NCI-H2171 treated with DMSO at 0.1 percent for 48 hours (cell line): ENCODE results near the gene TKFC.

Experiments
- DNase-seq: peaks from one replicate; lab custom pipeline; 2025; lab: John Stamatoyannopoulos, UW

TKFC gene

GRCh38 chr11:61345170-61345610 is 12.2 kb downstream of the TKFC start:
- DNase-seq, result peak; percentile 56

- no peak for DNase-seq
Observed at GRCh38 chr11:61345954-61346843, 13.2 kb downstream of the TKFC start.

DNA sequence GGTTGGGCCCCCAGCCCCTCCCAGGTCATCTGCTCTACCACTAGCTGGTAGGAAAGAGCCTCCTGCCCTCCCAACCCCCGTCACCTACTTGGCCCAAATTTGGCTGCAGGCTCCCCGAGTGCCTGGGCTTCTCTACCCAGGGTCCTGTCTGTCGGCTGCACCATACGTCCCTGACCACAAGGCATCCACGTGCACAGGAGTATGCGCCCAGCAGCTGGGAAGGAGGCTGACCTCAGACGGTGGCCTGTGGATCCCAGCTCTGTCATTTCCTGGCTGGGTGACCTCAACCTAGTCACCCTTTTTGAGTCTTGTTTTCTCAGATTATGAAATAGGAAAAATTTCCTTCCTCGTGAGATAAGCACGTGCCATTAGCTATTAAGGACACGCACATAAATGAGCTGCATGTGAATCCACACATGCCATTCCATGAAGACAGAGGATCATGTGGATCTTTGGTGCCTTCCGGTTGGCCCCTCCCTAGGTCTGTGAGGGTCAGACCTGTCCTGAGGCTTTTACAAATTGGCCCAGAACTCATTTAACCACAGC is 15.0 kb downstream of the TKFC start:
- no peak for DNase-seq

- DNase-seq, result no peak
Observed at GRCh38 chr11:61349189-61349751, 16.2 kb downstream of the TKFC start.

DNA sequence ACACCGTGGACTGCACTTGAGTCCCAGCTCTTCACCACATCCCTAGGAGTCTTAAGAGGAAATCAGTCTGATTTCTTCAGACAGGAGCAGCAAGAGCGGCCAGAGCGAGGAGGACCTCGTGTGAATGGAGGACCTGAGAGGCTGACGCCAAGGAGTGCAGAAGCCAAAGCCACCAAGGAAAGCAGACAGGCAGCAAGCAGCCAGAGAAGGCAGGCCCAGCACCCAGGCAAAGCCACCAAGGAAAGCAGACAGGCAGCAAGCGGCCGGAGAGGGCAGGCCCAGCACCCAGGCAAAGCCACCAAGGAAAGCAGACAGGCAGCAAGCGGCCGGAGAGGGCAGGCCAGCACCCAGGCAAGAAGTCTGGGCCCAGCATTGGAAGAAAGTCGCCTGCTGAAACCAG is 16.9 kb downstream of the TKFC start:
- DNase-seq, result no peak

DNA sequence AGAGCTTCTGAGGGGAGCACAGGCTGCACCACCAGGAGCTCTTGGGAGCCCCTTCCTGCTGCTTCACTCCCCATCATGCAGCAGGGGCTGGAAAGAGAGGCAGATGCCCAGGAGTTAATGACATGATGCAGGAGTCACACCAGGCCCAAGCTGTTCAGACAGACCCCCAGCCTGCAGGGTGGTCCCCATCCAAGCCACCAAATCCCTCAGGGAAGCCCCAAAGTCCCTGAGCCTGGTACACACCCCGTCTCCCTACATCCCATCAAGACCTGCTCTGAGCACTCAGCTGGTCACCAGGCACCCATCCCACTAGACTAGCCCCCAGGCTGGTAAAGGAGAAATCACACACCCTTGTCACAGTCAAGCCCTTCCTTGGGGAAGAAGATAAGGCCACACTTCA is 17.3 kb downstream of the TKFC start:
- no peak for DNase-seq

DNA sequence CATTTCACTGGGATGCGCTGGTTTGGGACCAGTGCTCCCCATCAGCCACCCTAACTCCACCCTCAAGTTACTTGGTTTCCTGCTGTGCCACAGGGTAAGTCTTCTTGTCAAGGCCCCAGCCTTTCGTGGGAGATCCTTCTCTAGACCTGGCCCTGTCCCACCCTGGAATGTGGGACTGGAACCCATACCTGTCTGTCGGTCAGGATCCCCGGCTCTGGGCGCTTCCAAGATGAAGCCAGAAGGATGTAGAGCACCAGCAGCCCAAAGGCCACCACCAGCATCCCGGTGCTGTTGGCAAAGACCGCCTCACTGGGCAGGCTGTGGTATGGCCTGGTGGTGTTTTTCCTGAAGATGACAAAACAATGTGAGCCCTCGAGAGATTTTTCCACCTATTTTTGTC is 17.8 kb downstream of the TKFC start:
- no peak for DNase-seq

DNA sequence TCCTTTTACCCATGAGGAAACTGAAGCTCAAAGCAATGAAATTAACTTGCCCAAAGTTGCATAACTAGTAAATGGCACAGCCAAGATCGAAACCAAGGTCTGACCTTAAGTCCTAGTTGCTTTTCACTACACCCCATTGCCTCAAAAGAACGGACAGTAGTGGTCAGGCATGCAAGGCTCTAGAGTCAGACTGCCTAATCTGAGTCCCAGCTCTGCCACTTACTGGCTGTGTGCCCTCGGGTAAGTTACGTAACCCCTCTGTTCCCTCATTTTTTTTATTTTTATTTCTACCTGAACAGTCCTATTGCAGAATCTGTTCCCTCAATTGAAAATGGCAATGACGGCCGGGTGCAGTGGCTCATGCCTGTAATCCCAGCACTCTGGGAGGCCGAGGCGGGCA is 19.0 kb downstream of the TKFC start:
- DNase-seq, result no peak

DNA sequence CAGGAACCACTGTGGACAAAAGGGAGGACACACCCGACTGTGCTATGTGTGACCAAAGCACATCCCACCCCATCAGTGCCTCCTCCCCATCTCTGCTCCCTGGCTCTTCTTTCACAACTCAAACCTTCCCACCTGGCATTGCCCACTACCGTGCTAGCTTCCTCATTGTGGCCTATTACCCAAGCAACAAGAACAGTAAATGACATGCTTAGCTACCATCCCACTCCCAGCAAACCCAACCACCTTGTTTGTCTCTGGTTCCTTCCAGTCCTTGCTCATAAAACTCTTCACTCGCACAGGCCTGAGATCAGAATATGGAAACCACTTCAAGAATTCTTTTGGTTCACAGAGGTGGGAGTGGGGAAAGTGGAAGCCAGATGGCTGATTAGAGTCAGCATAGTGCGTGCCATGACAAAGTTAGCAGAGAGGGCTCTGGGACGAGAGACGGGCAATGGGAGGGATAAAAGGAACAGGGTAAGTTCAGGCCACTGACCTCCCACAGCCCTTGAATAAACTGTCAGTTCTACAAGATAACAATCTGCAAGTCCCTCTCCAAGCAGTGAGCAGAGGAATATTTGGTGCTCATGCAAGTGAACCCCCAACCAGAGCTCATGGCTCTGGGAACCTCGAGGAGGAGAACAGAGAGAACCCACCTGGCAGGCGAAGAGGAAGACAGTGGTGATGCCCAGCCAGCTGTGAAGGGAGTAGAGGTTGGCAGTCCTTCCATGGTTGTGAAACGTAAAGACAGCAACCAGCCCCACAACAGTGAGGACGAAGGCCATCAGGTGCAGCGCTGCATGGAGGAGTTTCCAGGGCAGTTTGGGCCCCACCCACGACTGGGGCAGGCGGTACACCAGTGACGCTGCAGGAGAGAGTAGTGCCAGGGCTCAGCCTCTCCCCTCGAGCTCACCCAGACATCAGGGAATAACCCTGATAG is 20.4 kb downstream of the TKFC start:
- no peak for DNase-seq

DNA sequence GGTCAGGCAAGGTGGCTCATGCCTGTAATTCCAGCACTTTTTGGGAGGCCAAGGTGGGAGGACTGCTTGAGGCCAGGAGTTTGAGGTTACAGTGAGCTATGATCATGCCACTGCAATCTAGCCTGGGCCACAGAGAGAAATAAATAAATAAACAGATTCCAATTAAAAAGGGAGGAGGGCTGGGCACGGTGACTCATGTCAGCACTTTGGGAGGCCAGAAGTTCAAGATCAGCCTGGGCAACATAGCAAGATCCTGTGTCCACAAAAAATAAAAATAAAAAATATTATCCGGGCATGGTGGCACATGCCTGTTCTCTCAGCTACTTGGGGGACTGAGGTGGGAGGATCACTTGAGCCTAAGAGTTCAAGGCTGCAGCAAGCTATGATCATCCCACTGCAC is 21.2 kb downstream of the TKFC start:
- no peak for DNase-seq

GRCh38 chr11:61356706-61357105 is 23.7 kb downstream of the TKFC start:
- DNase-seq, result no peak

DNA sequence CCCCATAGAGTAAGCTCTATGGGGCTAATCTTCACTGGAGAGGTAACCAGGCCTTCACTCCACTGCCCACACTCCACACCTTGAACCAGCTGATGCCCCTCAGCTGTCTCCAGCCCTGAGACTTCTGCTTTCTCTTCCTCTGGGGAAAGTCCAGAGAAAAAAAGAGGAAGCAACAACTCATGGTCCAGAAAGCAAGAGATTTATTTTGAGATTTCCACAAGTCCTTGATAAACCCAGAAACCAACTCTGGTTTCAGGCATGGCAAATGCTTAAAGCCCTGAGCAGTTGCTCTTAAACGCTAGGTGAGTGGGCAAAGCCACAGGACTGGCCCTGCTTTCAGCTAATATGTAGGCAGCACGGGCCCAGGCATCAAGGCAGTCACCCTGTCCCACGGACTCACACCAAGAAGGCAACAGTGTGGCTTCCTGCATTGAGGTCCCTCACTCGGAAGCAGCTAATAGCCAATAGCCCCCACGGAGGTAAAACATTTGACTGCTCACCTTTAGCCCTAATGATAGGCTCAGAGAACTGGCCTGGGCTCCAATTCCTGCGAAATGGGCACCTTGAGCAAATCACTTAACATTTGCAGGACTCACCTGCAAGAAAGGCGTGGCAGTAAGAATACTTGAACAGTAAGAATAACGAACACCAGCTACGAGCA is 24.3 kb downstream of the TKFC start:
- no peak for DNase-seq

DNA sequence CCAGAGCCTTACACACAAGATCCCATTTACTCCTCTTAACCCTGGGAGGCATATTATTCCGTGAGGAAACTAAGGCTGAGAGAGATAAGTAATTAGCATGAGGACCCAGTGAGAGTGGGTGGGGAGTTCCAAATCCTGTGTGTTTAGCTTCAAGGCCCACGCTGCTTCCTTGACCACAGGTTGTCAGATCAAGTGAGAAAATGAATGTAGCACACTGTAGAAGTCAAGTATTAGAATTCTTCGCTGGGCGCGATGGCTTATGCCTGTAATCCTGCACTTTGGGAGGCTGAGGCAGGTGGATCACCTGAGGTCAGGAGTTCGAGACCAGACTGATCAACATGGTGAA is 24.8 kb downstream of the TKFC start:
- no peak for DNase-seq

- no peak for DNase-seq
Observed at GRCh38 chr11:61358566-61358965, 25.5 kb downstream of the TKFC start.

GRCh38 chr11:61359516-61359915 is 26.5 kb downstream of the TKFC start:
- no peak for DNase-seq

DNA sequence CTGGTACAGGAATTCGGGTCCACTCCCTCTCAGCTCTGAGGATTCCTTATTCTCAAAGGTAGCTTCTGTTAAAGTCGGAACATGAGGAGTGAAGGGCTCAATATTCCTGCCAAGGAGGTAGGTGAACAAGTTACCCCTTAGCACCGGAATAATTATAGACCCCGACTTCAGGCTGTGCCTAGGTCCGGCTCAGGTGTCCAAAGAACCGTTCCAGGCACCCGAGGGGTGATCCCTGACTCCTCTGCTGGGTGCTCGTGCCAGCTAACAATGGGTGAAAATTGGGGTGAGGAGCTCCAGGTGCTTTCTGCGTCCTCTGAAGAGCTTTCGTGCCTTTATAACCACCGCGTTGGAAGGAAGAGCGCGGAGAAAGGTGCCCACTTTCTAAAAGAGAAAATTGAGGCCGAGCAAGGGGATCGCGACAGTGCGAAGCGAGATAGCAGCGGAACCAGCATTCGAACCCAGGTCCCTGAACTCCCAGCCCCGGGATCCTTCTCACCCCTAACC is 28.3 kb downstream of the TKFC start:
- DNase-seq, result no peak

DNA sequence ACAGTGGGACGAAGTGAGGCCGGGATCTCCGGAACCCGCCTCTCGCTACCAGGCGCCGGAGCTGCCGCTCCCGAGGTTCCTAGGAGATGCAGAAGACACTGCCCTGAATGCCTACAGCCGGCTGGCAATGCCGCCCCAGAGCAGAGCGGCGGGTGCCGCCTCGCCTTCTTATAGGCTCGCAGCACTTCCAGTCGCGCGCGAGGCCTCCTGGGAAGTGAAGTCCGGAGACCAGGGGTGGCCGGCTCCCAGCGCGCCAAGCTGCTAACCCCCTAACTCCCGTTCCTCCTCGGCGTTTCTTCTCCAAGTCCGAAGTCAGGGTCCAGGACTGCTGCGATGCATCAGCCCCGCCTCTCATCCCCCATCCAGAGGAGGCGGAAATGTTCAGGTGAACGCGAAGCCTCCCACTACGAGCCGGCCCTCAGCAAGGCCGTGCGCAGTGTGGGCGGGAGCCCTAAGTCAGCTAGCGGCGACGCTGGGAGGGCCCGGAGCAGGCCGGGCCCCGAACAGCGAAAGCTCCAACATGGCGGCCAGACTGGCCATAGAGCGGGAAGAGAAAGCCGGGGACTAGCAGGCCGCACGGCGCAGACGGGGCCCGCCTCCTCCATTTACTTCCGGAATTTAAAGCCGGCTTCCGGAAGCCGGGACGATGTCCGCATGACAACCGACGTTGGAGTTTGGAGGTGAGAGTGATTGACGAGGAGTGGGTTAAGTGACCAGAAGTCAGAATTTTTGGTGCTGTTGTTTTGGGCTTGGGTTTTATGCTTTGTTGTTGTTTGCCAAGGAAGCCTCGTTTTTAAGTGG is 28.9 kb downstream of the TKFC start, which contains the start of the genes CYB561A3 and TMEM138:
TSS of gene CYB561A3 (minus strand) at position 142 of the 801 bp plus-strand sequence. CDS start 5,169 bp downstream, outside the sequence.
TSS of gene TMEM138 (plus strand) at position 634 of the 801 bp plus-strand sequence. CDS start 2,017 bp downstream, outside the sequence.
- DNase-seq, result peak; percentile 97

GRCh38 chr11:61362542-61362875 is 29.5 kb downstream of the TKFC start:
- DNase-seq, result no peak

GRCh38 chr11:61364012-61364675 is 31.1 kb downstream of the TKFC start:
- no peak for DNase-seq

GRCh38 chr11:61367406-61367805 is 34.4 kb downstream of the TKFC start:
- no peak for DNase-seq
